Nucleus accumbens (tissue), 56 donors: ENCODE results near the gene ITGA6.
"Not testable (repeated sequence)": the region's sequence is repeated elsewhere in the genome, so short reads cannot be mapped to it uniquely, and the experiment has no call there.

Source experiments
- DNase-seq, 56 donors: peaks; one replicate each; lab custom pipeline; 2025; lab: John Stamatoyannopoulos, UW

The ITGA6 gene

DNA sequence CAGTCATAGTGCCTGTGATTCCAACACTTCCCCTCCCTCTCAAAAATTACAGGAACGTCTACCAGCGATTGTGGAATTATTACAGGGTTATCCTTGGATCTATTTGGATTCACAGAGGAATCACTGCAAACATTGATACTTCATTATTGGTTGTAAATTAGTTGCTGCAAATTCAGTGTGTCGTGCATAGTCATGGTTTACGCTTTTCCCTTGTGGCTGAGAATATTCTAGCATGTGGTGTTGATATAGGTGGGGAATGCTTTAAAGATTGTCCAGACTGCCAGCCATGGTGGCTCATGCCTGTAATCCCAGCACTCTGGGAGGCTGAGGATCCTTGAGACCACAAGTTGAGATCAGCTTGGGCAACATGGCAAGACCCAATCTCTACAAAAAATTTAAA, 79.8 kb downstream of the ITGA6 start:
- DNase-seq, result no peak

DNA sequence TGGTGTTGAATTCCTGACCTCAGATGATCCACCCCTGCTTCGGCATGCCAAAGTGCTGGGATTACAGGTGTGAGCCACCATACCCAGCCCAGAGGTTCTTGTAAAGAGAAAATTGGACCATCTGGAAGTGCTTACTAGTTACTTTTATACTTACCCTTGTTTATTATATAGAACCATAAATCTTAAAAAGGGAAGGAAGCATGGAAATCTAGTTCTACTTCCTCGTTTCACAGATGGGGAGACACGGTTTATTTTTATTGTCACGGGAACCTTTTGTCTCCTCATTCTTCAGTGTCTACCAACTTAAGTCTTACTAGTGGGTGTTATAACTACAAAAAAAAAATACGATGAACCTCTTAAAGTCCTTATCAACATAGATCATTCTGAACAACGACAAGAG, 82.7 kb downstream of the ITGA6 start:
- no peak for DNase-seq

DNA sequence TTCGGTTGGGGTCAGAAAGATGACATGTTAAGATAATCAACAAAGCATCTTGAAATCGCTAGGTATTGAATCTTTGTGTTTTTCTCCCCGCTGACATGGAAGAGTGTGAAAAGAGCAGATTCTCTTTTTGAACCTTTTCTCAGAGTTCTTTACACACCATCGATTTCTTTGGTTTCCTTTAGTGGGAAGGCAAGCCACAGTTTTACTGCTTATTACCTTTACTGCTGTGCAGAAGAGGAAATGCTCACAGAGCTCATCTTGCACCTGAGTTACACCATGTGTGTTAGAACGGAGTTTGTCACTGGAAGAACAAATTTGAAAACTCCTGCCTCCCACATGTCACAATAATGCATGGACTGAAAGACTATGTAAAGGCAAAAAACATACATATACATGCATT, 83.2 kb downstream of the ITGA6 start:
- DNase-seq, result no peak

GRCh38 chr2:172512810-172513523, 85.6 kb downstream of the ITGA6 start:
- no peak for DNase-seq

DNA sequence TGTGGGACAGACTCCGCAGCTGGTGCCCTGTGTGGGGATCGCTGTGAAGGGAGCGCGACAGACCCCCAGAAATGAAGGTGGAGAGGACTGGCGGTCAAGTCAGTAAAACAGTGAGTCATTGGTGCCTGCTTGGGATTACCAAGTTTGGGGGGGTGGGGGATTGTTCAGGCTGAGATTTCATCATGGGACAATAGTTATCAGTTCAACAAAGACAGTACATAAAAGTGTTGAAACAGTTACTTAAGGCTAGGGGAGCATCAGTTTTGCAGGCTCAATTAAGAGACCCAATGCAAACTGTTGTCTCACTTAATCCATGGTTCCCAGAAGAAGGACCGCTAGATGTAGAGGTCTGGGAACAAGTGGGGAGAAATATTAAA, 86.1 kb downstream of the ITGA6 start:
- DNase-seq, result no peak

- peak in 43 of 56 donors; percentile 1 to 66 (median 16) for DNase-seq
Measured at GRCh38 chr2:172513935-172514586, 86.7 kb downstream of the ITGA6 start.

DNA sequence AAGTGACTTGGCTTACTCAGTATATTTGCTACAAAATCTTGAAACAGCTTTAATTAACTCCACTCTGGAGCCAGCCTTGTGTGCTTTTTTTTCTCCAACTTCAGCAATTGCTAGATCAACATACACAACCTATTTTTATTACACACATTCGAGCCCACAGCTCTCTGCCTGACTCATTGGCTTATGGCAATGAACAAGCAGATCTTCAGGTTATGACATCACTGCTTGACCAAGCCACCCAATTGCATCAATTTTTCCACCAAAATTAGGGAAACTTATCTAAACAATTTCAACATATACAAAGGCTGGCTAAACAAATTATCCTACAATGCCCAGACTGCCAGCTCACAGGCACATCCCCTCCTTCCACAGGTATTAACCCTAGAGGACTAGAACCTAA, 88.9 kb downstream of the ITGA6 start:
- no peak for DNase-seq

DNA sequence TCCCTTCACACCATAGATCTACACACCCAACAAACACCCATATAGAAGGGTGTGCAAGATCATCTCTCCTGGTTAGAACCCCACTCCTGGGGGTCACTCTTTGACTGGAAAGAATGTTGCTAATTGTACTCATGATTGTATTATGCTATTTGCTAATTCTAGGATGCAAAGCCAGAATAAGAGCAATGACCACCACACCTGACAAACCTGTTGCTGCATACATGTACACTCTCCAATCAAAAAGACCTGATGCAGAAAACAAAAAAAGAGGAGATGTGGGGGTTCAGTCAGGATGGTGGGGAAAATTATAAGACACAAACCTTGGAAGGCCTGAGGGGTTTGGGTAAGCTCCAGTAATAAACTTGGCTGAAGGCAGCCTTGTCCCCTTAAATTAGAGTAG, 91.6 kb downstream of the ITGA6 start:
- DNase-seq, result no peak

GRCh38 chr2:172525601-172526000, 98.2 kb downstream of the ITGA6 start:
- DNase-seq, result no peak

DNA sequence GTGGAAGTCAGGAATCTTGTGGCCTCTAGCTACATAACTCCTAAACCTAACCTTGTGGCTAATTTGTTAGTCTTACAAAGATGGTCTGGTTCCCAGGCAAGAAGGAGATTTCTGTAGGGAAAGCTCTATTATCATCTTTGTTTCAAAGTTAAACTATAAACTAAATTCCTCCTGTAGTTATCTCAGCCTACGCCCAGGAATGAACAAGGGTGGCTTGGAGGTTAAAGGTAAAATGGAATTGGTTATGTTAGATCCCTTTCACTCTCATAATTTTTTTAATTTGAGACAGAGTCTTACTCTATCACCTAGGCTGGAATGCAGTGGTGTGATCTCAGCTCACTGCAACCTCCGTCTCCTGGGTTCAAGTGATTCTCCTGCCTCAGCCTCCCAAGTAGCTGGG, 103.9 kb downstream of the ITGA6 start:
- no peak for DNase-seq

DNA sequence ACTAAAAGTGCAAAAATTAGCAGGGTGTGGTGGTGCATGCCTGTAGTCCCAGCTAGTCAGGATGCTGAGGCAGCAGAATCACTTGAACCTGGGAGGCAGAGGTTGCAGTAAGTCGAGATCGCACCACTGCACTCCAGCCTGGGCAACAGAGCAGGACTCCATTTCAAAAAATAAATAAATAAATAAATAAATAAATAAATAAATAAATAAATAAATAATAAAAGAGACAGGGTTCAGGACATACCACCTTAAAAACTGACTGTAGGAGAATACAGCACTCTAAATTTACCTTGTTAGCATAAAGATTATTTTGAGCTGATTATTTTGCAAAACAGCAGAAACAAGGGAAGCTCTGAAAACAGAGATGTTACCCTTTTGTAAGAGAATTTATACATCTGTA, 105.1 kb downstream of the ITGA6 start:
- DNase-seq, result not testable (repeated sequence)

DNA sequence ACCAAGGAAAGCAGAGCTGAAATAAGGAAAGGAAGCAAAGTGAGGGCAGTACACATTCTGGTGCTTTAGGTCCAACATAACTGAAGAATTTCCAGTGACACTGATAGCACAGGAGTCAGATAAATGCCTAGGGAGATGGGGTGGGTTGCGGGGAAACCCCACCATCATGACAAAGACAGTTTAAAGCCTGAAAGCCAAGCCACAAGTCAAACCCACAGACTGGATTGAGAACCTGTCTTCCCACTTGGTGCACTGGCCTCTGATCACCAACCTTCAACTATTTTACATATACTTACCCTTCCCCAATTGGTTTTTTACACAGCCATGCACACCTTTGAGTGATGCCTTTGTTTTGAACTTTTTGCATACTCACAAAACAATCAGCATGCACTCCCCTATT, 106.3 kb downstream of the ITGA6 start:
- no peak for DNase-seq

- DNase-seq, result no peak
Measured at GRCh38 chr2:172535119-172535518, 107.7 kb downstream of the ITGA6 start.

GRCh38 chr2:172537851-172538250, 110.5 kb downstream of the ITGA6 start:
- DNase-seq, result not testable (repeated sequence)

DNA sequence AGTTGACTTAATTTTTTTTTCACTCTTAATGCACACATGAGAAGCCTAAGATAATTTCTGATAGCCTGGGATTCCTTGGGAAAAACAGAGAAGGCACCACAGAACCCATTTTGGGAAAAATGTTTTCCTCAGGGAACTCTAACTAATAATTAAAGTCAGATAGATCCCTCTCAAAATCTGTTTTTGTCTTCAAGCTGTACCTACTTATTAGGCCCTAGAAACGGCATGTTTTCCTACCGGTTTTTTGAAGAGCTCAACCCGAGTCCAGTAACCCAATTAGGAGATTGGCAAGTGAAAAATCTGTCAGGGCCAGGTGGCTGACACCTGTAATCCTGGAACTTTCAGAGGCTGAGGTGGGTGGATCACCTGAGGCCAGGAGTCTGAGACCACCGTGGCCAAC, 112.4 kb downstream of the ITGA6 start:
- DNase-seq, result no peak

DNA sequence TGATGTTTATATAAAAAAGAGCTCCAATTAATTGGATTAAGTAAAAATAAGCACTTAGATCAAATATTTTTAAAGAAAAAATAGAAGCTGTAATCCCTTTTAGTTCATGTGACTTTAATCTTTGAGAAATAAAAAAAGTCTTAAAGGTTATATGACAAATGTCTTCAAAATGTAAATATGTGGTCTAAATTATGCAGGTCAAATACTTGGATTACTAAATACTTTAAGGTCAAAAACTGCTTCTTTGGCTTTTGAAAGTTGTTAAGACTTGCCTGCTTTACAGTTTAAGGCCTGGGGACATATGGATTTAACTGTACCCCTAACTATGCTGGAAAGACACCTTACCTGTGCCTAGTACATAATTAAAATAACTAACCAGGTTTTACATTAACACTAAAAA, 113.0 kb downstream of the ITGA6 start:
- no peak for DNase-seq

DNA sequence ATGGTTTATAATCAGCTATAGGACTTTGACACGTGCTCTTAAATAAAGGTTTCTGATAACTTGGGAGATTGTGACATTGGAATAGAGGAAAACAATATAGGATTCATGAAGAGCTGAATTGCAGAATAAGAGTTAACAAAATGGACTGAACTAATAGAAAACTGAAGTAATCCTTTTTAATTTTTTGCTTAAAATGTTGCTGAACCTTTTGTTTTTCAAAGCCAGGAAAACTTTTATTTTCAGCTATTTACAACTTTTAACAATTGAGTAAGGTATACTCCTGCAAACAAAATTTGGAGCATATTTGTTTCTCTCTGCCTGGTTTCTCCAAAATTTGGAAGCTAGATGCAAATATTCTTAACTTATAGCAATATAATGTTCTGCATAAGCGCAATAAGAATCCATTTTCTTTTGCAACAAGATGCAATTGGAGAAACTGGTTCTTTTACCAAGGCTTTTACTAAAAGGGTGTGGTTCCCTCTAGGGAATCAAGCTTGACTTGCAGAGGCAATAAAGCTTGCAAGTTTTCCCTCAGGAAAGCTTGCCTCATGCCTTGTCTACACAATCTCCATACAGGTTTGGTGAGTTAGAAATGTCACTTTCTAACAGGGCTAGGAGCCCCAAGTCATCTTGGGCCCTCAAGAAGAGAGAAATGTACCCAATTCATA, 118.2 kb downstream of the ITGA6 start:
- no peak for DNase-seq

GRCh38 chr2:172549131-172549530, 121.7 kb downstream of the ITGA6 start:
- DNase-seq, result no peak

- not testable (repeated sequence) for DNase-seq
Measured at GRCh38 chr2:172549802-172550201, 122.4 kb downstream of the ITGA6 start.

GRCh38 chr2:172550419-172550818, 123.0 kb downstream of the ITGA6 start:
- DNase-seq, result no peak

DNA sequence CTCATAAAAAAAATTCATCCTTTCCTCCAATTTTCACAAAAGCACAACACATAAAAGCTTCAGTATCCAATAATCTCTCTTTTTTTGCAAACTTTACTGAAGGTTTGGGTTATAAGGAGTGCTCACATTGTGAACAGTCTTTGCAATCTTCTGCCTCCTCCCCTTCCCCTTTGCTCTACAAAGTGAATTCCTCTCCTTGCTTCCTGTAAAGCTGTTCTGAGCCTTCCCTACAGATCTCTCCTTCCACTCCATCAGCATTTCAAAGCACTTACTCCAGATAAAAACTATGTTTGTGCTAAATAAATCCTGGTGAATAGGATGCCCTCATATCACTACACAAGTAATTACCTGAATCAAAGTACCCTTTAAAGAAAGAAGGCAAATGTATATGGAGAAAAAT, 123.9 kb downstream of the ITGA6 start:
- no peak for DNase-seq
